Measurements from ENCODE around the gene THG1L. TPM values are rescaled to one million over a fixed set of nuclear protein-coding genes. Genes with fewer than 3 reads are reported as not detected.
A peak's percentile ranks its signal among the peaks of the same experiment; 100 is the strongest.
"Not testable (repeated sequence)": the region's sequence is repeated elsewhere in the genome, so short reads cannot be mapped to it uniquely, and the experiment has no call there.

Gene THG1L
- total and polyA plus RNA-seq, 3 experiments from 2014 or later = 4.6 to 34.6 (median 31.0) TPM

DNA sequence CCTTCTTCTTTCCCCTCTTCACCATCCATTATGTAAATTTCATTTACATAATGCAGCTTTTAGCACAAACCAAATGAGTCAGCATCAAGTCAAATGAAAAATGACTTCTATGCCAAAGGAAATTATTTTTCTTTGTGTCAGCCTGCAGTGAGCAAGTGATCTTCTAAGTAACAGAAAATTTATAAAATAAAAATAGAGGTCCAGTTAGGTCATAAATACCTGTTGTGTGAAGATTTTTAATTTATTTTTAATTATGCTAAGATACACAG, 16.7 kb upstream of the THG1L start:
- Mint-ChIP-seq H3K27me3 (no peaks in the 10 kb centered on the region), H3K9me3 (no peaks in the 10 kb centered on the region), H3K27ac (no peak overlapping the region), H3K4me3 (no peak overlapping the region), H3K36me3 (peaks cover 0 to 3% (median 0%) of the 10 kb centered on the region in 3 donors), H3K4me1 (peaks cover 12 to 21% (median 16%) of the 10 kb centered on the region in 3 donors)
- DNase-seq = no peak
- ChIA-PET CTCF (no interaction called here), POLR2A (no interaction called here)
- no peaks in the 10 kb centered on the region for H3K9me3 ChIP-seq (ENCODE audit: low read length)
- no peak overlapping the region for H3K4me3 ChIP-seq (ENCODE audit: low read length)
- H3K27ac ChIP-seq (ENCODE audit: low read depth, low read length) = no peak overlapping the region
- no peaks in the 10 kb centered on the region for H3K36me3 ChIP-seq (ENCODE audit: insufficient read depth, low read length)
- peaks cover 12% of the 10 kb centered on the region for H3K4me1 ChIP-seq (ENCODE audit: insufficient read depth, low read length)
- H3K27me3 ChIP-seq (ENCODE audit: insufficient read depth, low read length, poor library complexity, severe bottlenecking) = no peaks in the 10 kb centered on the region

DNA sequence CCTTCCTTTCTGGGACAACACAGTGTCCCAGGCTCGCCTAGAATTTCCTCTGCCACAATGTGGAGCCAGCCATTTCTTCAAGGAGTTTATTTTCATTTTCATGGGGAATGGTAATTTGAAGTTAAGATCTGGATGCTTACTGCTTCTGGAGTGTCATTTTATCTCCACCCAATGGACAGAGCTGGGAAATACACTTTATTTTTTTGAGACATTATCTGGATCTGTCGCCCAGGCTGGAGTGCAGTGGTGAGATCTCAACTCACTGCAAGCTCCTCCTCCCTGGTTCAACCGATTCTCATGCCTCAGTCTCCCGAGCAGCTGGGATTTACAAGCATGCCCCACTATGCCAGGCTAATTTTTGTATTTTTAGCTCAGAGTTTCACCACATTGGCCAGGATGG, 12.7 kb upstream of the THG1L start:
- no peaks in the 10 kb centered on the region for H3K9me3 Mint-ChIP-seq
- Histone ChIP-seq H3K4me1 (ENCODE audit: insufficient read depth, low read length) (peaks cover 12% of the 10 kb centered on the region), H3K36me3 (ENCODE audit: insufficient read depth, low read length) (no peaks in the 10 kb centered on the region), H3K27me3 (ENCODE audit: insufficient read depth, low read length, poor library complexity, severe bottlenecking) (no peaks in the 10 kb centered on the region), H3K9me3 (ENCODE audit: low read length) (no peaks in the 10 kb centered on the region), H3K4me3 (ENCODE audit: low read length) (no peak overlapping the region), H3K27ac (ENCODE audit: low read depth, low read length) (no peak overlapping the region)
- peaks cover 0 to 6% (median 6%) of the 10 kb centered on the region in 3 donors for H3K36me3 Mint-ChIP-seq
- no peak overlapping the region for H3K4me3 Mint-ChIP-seq
- H3K27ac Mint-ChIP-seq = peak overlapping the region in 2 of 8 donors; percentile 55 to 72
- ChIA-PET CTCF (interaction anchor here (0.6 to 4.0 kb wide), 14 partner anchors 10 to 288 kb away, joined by 3 to 26 read pairs (median 4); partner anchors contain the start of genes LSM11, NIPAL4 and THG1L), POLR2A (no interaction called here)
- H3K4me1 Mint-ChIP-seq = peaks cover 12 to 21% (median 16%) of the 10 kb centered on the region in 3 donors
- no peaks in the 10 kb centered on the region for H3K27me3 Mint-ChIP-seq
- peak in 2 of 5 donors; percentile 8 to 18 for DNase-seq

- Histone ChIP-seq H3K4me1 (ENCODE audit: insufficient read depth, low read length) (peaks cover 12% of the 10 kb centered on the region), H3K27me3 (ENCODE audit: insufficient read depth, low read length, poor library complexity, severe bottlenecking) (no peaks in the 10 kb centered on the region), H3K27ac (ENCODE audit: low read depth, low read length) (no peak overlapping the region), H3K4me3 (ENCODE audit: low read length) (no peak overlapping the region), H3K36me3 (ENCODE audit: insufficient read depth, low read length) (no peaks in the 10 kb centered on the region), H3K9me3 (ENCODE audit: low read length) (no peaks in the 10 kb centered on the region)
- Mint-ChIP-seq H3K4me1 (peaks cover 12 to 21% (median 16%) of the 10 kb centered on the region in 3 donors), H3K27ac (no peak overlapping the region), H3K9me3 (no peaks in the 10 kb centered on the region), H3K4me3 (no peak overlapping the region), H3K36me3 (peaks cover 0 to 8% (median 6%) of the 10 kb centered on the region in 3 donors), H3K27me3 (no peaks in the 10 kb centered on the region)
- DNase-seq = no peak
- POLR2A ChIA-PET = interaction anchor here (0.6 to 0.7 kb wide), 2 partner anchors 98 to 364 kb away, joined by 3 to 4 read pairs; no protein-coding TSS in a partner anchor
- CTCF ChIA-PET = interaction anchor here (0.8 to 4.0 kb wide), 10 partner anchors 11 to 288 kb away, joined by 3 to 26 read pairs (median 6); partner anchors contain the start of genes LSM11, NIPAL4 and THG1L
These were observed 12.0 kb upstream of the THG1L start for GRCh38 chr5:157719245-157719644.

- no peaks in the 10 kb centered on the region for H3K27me3 ChIP-seq (ENCODE audit: insufficient read depth, low read length, poor library complexity, severe bottlenecking)
- H3K36me3 ChIP-seq (ENCODE audit: insufficient read depth, low read length) = no peaks in the 10 kb centered on the region
- no peak overlapping the region for H3K27ac ChIP-seq (ENCODE audit: low read depth, low read length)
- no peak overlapping the region for H3K4me3 Mint-ChIP-seq
- H3K9me3 ChIP-seq (ENCODE audit: low read length) = no peaks in the 10 kb centered on the region
- H3K4me1 Mint-ChIP-seq = peaks cover 12 to 21% (median 16%) of the 10 kb centered on the region in 3 donors
- H3K27me3 Mint-ChIP-seq = no peaks in the 10 kb centered on the region
- H3K9me3 Mint-ChIP-seq = no peaks in the 10 kb centered on the region
- ChIA-PET CTCF (interaction anchor here (1.1 to 1.2 kb wide), 3 partner anchors 22 to 393 kb away, joined by 3 to 4 read pairs (median 4); partner anchors contain the start of gene LSM11), POLR2A (no interaction called here)
- H3K4me1 ChIP-seq (ENCODE audit: insufficient read depth, low read length) = peaks cover 12% of the 10 kb centered on the region
- DNase-seq = no peak
- H3K36me3 Mint-ChIP-seq = peaks cover 0 to 10% (median 6%) of the 10 kb centered on the region in 3 donors
- H3K27ac Mint-ChIP-seq = no peak overlapping the region
- no peak overlapping the region for H3K4me3 ChIP-seq (ENCODE audit: low read length)
These were observed 10.1 kb upstream of the THG1L start for GRCh38 chr5:157721159-157721558.

DNA sequence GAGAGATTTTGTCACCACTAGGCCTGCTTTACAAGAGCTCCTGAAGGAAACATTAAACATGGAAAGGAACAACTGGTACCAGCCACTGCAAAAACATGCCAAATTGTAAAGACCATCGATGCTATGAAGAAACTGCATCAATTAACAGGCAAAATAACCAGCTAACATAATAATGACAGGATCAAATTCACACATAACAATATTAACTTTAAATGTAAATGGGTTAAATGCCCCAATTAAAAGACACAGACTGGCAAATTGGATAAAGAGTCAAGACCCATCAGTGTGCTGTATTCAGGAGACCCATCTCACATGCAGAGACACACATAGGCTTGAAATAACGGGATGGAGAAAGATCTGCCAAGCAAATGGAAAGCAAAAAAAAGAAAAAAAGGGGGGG, 8.3 kb upstream of the THG1L start:
- H3K27ac ChIP-seq (ENCODE audit: low read depth, low read length); POLR2A ChIA-PET; H3K4me1 Mint-ChIP-seq; CTCF ChIA-PET; H3K9me3 ChIP-seq (ENCODE audit: low read length); H3K4me3 Mint-ChIP-seq; H3K36me3 ChIP-seq (ENCODE audit: insufficient read depth, low read length); H3K27me3 ChIP-seq (ENCODE audit: insufficient read depth, low read length, poor library complexity, severe bottlenecking); H3K27me3 Mint-ChIP-seq; H3K4me3 ChIP-seq (ENCODE audit: low read length); H3K4me1 ChIP-seq (ENCODE audit: insufficient read depth, low read length); DNase-seq; H3K9me3 Mint-ChIP-seq; H3K27ac Mint-ChIP-seq: not testable (repeated sequence)
- peaks cover 0 to 10% (median 6%) of the 10 kb centered on the region in 3 donors for H3K36me3 Mint-ChIP-seq

GRCh38 chr5:157726607-157727006, 4.6 kb upstream of the THG1L start:
- POLR2A ChIA-PET; H3K4me3 Mint-ChIP-seq; DNase-seq; H3K27ac ChIP-seq (ENCODE audit: low read depth, low read length); H3K27me3 Mint-ChIP-seq; H3K36me3 ChIP-seq (ENCODE audit: insufficient read depth, low read length); H3K9me3 ChIP-seq (ENCODE audit: low read length); H3K4me3 ChIP-seq (ENCODE audit: low read length); CTCF ChIA-PET; H3K4me1 ChIP-seq (ENCODE audit: insufficient read depth, low read length); H3K9me3 Mint-ChIP-seq; H3K27me3 ChIP-seq (ENCODE audit: insufficient read depth, low read length, poor library complexity, severe bottlenecking); H3K27ac Mint-ChIP-seq: not testable (repeated sequence)
- Mint-ChIP-seq H3K4me1 (peaks cover 9 to 11% (median 10%) of the 10 kb centered on the region in 3 donors), H3K36me3 (peaks cover 0 to 11% (median 7%) of the 10 kb centered on the region in 3 donors)

DNA sequence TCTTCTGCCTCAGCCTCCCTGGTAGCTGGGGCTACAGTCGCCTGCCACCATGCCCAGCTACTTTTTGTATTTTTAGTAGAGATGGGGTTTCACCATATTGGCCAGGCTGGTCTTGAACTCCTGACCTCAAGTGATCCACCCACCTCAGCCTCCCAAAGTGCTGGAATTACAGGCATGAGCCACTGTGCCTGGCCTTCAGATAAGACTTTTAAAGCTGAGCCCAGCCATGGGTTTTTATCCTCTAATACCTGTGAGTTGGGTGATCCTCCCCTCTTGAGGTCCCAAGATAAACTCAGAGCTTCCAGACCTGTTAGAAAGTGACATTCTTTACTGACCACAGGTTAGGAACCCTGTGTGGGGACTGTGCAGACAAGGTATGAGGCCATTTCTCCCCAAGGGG, 3.4 kb upstream of the THG1L start:
- H3K4me3 ChIP-seq (ENCODE audit: low read length); H3K36me3 Mint-ChIP-seq; H3K36me3 ChIP-seq (ENCODE audit: insufficient read depth, low read length); H3K9me3 ChIP-seq (ENCODE audit: low read length); H3K9me3 Mint-ChIP-seq; H3K27ac Mint-ChIP-seq; H3K4me3 Mint-ChIP-seq; H3K27me3 ChIP-seq (ENCODE audit: insufficient read depth, low read length, poor library complexity, severe bottlenecking); H3K27ac ChIP-seq (ENCODE audit: low read depth, low read length); DNase-seq; POLR2A ChIA-PET; H3K27me3 Mint-ChIP-seq; H3K4me1 ChIP-seq (ENCODE audit: insufficient read depth, low read length): not testable (repeated sequence)
- CTCF ChIA-PET = interaction anchor here (1.1 to 2.9 kb wide), 2 partner anchors 11 to 15 kb away, joined by 3 to 18 read pairs; partner anchors contain the start of gene LSM11
- H3K4me1 Mint-ChIP-seq = peaks cover 17 to 24% (median 21%) of the 10 kb centered on the region in 3 donors

DNA sequence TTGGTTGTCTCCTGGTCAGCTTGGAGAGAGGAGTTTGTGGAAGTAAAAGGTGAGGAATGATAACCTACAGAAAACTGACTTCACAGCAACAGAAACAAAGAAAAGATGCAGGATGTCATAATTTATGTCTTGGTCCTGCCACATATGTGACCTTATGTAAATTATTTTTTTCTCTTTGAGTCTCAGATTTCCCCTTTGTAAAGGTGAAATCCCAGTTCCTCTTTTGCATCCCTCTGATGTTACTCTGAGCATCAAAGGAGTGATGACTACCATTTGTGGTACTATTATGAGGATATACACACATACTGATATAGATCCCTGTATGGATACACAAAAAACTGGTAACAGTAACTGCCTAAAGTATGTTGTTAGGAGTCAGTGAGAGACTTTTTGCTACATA, 1.4 kb upstream of the THG1L start:
- no peak overlapping the region for H3K27ac ChIP-seq (ENCODE audit: low read depth, low read length)
- no peak for DNase-seq
- H3K36me3 ChIP-seq (ENCODE audit: insufficient read depth, low read length) = no peaks in the 10 kb centered on the region
- ChIA-PET POLR2A (interaction anchor here (1.1 kb wide), 1 partner anchor 159 kb away, joined by 9 read pairs; no protein-coding TSS in a partner anchor), CTCF (interaction anchor here (2.1 to 5.3 kb wide), 4 partner anchors 11 to 258 kb away, joined by 4 to 51 read pairs (median 12); partner anchors contain the start of gene LSM11)
- peaks cover 8% of the 10 kb centered on the region for H3K4me1 ChIP-seq (ENCODE audit: insufficient read depth, low read length)
- Mint-ChIP-seq H3K4me1 (peaks cover 17 to 28% (median 21%) of the 10 kb centered on the region in 3 donors), H3K36me3 (peaks cover 0 to 18% (median 8%) of the 10 kb centered on the region in 3 donors), H3K4me3 (peak overlapping the region in 2 of 7 donors; percentile 34 to 54), H3K27me3 (peaks cover 0 to 1% of the 10 kb centered on the region in 2 donors), H3K27ac (no peak overlapping the region), H3K9me3 (no peaks in the 10 kb centered on the region)
- H3K27me3 ChIP-seq (ENCODE audit: insufficient read depth, low read length, poor library complexity, severe bottlenecking) = no peaks in the 10 kb centered on the region
- no peaks in the 10 kb centered on the region for H3K9me3 ChIP-seq (ENCODE audit: low read length)
- no peak overlapping the region for H3K4me3 ChIP-seq (ENCODE audit: low read length)
